Ishikawa (cell line): ENCODE data around the gene FARS2.

Experiments
- CEBPB ChIP-seq: IDR thresholded peaks from 2 replicates; pipeline ENCODE4 v1.6.1; 2012
- CREB1 ChIP-seq: IDR thresholded peaks from 2 replicates; pipeline ENCODE4 v1.6.1; 2012; ENCODE audit warnings: low read depth
- EGR1 ChIP-seq: IDR thresholded peaks from 2 replicates; pipeline ENCODE4 v1.6.1; 2012
- EP300 ChIP-seq: IDR thresholded peaks from 2 replicates; pipeline ENCODE4 v1.6.1; 2012; ENCODE audit warnings: borderline replicate concordance
- FOXM1 ChIP-seq: IDR thresholded peaks from 2 replicates; pipeline ENCODE4 v1.6.1; 2012; ENCODE audit warnings: low read depth, borderline replicate concordance
- NFIC ChIP-seq: IDR thresholded peaks from 2 replicates; pipeline ENCODE4 v1.6.1; 2012
- RAD21 ChIP-seq: IDR thresholded peaks from 2 replicates; pipeline ENCODE4 v1.6.1; 2012; ENCODE audit warnings: low read depth
- TAF1 ChIP-seq: IDR thresholded peaks from 2 replicates; pipeline ENCODE4 v1.6.1; 2012; ENCODE audit warnings: low read depth, mild to moderate bottlenecking
- TCF12 ChIP-seq: IDR thresholded peaks from 2 replicates; pipeline ENCODE4 v1.6.1; 2012; ENCODE audit warnings: low read depth
- TEAD4 ChIP-seq: IDR thresholded peaks from 2 replicates; pipeline ENCODE4 v1.6.1; 2012
- YY1 ChIP-seq: IDR thresholded peaks from 2 replicates; pipeline ENCODE4 v1.6.1; 2012; ENCODE audit warnings: low read depth
- ZBTB7A ChIP-seq: IDR thresholded peaks from 2 replicates; pipeline ENCODE4 v1.6.1; 2012; ENCODE audit warnings: low read depth
- TF ChIP-seq, protein P1 (sequence below): IDR thresholded peaks from 2 replicates; pipeline ENCODE4 v1.6.1; 2012
- TF ChIP-seq, protein P2 (sequence below): IDR thresholded peaks from 2 replicates; pipeline ENCODE4 v1.6.1; 2012; ENCODE audit warnings: low read depth, mild to moderate bottlenecking
- TF ChIP-seq, protein P3 (sequence below): IDR thresholded peaks from 2 replicates; pipeline ENCODE4 v1.6.1; 2012

FARS2 gene

GRCh38 chr6:5617179-5617578, 355.9 kb downstream of the FARS2 start:
- no peak for TF ChIP-seq FOXM1
- no peak for TF ChIP-seq EGR1
- no peak for TF ChIP-seq NFIC
- TF ChIP-seq TEAD4: no peak
- TF ChIP-seq, protein P1, sequence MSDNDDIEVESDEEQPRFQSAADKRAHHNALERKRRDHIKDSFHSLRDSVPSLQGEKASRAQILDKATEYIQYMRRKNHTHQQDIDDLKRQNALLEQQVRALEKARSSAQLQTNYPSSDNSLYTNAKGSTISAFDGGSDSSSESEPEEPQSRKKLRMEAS: no peak
- no peak for TF ChIP-seq YY1
- TF ChIP-seq TAF1: no peak
- no peak for TF ChIP-seq TCF12
- no peak for TF ChIP-seq ZBTB7A
- TF ChIP-seq EP300: no peak
- no peak for TF ChIP-seq CREB1
- TF ChIP-seq CEBPB: no peak
- TF ChIP-seq, protein P2, sequence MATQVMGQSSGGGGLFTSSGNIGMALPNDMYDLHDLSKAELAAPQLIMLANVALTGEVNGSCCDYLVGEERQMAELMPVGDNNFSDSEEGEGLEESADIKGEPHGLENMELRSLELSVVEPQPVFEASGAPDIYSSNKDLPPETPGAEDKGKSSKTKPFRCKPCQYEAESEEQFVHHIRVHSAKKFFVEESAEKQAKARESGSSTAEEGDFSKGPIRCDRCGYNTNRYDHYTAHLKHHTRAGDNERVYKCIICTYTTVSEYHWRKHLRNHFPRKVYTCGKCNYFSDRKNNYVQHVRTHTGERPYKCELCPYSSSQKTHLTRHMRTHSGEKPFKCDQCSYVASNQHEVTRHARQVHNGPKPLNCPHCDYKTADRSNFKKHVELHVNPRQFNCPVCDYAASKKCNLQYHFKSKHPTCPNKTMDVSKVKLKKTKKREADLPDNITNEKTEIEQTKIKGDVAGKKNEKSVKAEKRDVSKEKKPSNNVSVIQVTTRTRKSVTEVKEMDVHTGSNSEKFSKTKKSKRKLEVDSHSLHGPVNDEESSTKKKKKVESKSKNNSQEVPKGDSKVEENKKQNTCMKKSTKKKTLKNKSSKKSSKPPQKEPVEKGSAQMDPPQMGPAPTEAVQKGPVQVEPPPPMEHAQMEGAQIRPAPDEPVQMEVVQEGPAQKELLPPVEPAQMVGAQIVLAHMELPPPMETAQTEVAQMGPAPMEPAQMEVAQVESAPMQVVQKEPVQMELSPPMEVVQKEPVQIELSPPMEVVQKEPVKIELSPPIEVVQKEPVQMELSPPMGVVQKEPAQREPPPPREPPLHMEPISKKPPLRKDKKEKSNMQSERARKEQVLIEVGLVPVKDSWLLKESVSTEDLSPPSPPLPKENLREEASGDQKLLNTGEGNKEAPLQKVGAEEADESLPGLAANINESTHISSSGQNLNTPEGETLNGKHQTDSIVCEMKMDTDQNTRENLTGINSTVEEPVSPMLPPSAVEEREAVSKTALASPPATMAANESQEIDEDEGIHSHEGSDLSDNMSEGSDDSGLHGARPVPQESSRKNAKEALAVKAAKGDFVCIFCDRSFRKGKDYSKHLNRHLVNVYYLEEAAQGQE: no peak

- no peak for TF ChIP-seq TEAD4
- no peak for TF ChIP-seq EGR1
- no peak for TF ChIP-seq YY1
- TF ChIP-seq, protein P1: no peak
- no peak for TF ChIP-seq CEBPB
- no peak for TF ChIP-seq ZBTB7A
- TF ChIP-seq TCF12: no peak
- TF ChIP-seq, protein P2: no peak
Measured at GRCh38 chr6:5619249-5619648, 357.9 kb downstream of the FARS2 start.

- TF ChIP-seq TCF12 (no peak), CREB1 (no peak)
- TF ChIP-seq, protein P2: no peak
- TF ChIP-seq, protein P3, sequence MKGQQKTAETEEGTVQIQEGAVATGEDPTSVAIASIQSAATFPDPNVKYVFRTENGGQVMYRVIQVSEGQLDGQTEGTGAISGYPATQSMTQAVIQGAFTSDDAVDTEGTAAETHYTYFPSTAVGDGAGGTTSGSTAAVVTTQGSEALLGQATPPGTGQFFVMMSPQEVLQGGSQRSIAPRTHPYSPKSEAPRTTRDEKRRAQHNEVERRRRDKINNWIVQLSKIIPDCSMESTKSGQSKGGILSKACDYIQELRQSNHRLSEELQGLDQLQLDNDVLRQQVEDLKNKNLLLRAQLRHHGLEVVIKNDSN: no peak
Measured at GRCh38 chr6:5622276-5623005, 361.1 kb downstream of the FARS2 start.

GRCh38 chr6:5623769-5624168, 362.5 kb downstream of the FARS2 start:
- TF ChIP-seq FOXM1 (no peak), TCF12 (no peak), TAF1 (no peak), YY1 (no peak), CEBPB (no peak), CREB1 (no peak), EGR1 (no peak), EP300 (no peak), TEAD4 (no peak), ZBTB7A (no peak), NFIC (no peak), RAD21 (no peak)
- TF ChIP-seq, protein P2: no peak
- TF ChIP-seq, protein P1: no peak
- TF ChIP-seq, protein P3: no peak
